Colon (tissue), 2 donors: ENCODE data around the gene KNL1.
"Not testable (repeated sequence)": the region's sequence is repeated elsewhere in the genome, so short reads cannot be mapped to it uniquely, and the experiment has no call there.

ENCODE experiments used
- FAIRE-seq: peaks from 2 replicates; lab custom pipeline; 2012; peaks lifted over from hg19 to GRCh38; lab: Jason Lieb, UNC
- donor health status: control.
- donor health status: control.

Gene KNL1

GRCh38 chr15:40581796-40582195, 12.3 kb upstream of the KNL1 start:
- FAIRE-seq, result not testable (repeated sequence)

GRCh38 chr15:40582726-40583246, 11.3 kb upstream of the KNL1 start:
- FAIRE-seq, result no peak

GRCh38 chr15:40584191-40584590, 9.9 kb upstream of the KNL1 start:
- no peak for FAIRE-seq

GRCh38 chr15:40590667-40591050, 3.4 kb upstream of the KNL1 start:
- FAIRE-seq, result no peak

- no peak for FAIRE-seq
Measured at GRCh38 chr15:40591389-40591788, 2.7 kb upstream of the KNL1 start.

GRCh38 chr15:40593165-40593564, 884 bp upstream of the KNL1 start:
- FAIRE-seq, result no peak

GRCh38 chr15:40594429-40594836, 384 bp downstream of the KNL1 start:
- no peak for FAIRE-seq

- no peak for FAIRE-seq
Measured at GRCh38 chr15:40595219-40595618, 1.2 kb downstream of the KNL1 start.

- no peak for FAIRE-seq
Measured at GRCh38 chr15:40595773-40596172, 1.7 kb downstream of the KNL1 start.

- no peak for FAIRE-seq
Measured at GRCh38 chr15:40597024-40597423, 3.0 kb downstream of the KNL1 start.

- no peak for FAIRE-seq
Measured at GRCh38 chr15:40598126-40598525, 4.1 kb downstream of the KNL1 start.

- FAIRE-seq, result no peak
Measured at GRCh38 chr15:40598672-40599071, 4.6 kb downstream of the KNL1 start.

GRCh38 chr15:40600956-40601355, 6.9 kb downstream of the KNL1 start:
- no peak for FAIRE-seq

GRCh38 chr15:40603935-40604334, 9.9 kb downstream of the KNL1 start:
- FAIRE-seq, result no peak

GRCh38 chr15:40613080-40613479, 19.0 kb downstream of the KNL1 start:
- FAIRE-seq, result no peak

GRCh38 chr15:40618023-40618422, 24.0 kb downstream of the KNL1 start:
- peak; percentile 85 for FAIRE-seq

GRCh38 chr15:40618906-40619305, 24.9 kb downstream of the KNL1 start:
- no peak for FAIRE-seq

- no peak for FAIRE-seq
Measured at GRCh38 chr15:40623361-40623760, 29.3 kb downstream of the KNL1 start.

GRCh38 chr15:40630313-40630712, 36.3 kb downstream of the KNL1 start:
- no peak for FAIRE-seq

- FAIRE-seq, result no peak
Measured at GRCh38 chr15:40633178-40633577, 39.1 kb downstream of the KNL1 start.

- no peak for FAIRE-seq
Measured at GRCh38 chr15:40637221-40637745, 43.2 kb downstream of the KNL1 start.

- no peak for FAIRE-seq
Measured at GRCh38 chr15:40639677-40640076, 45.6 kb downstream of the KNL1 start.

- FAIRE-seq, result no peak
Measured at GRCh38 chr15:40647523-40647922, 53.5 kb downstream of the KNL1 start.

GRCh38 chr15:40650479-40650878, 56.4 kb downstream of the KNL1 start:
- FAIRE-seq, result no peak

GRCh38 chr15:40660686-40661085, 66.6 kb downstream of the KNL1 start:
- FAIRE-seq, result no peak
